Keratinocyte (primary cell): Measurements from ENCODE around the gene KCNT2. TPM values are rescaled to one million over a fixed set of nuclear protein-coding genes. Genes with fewer than 3 reads are reported as not detected.

Source experiments
- DNase-seq: peaks from one replicate; pipeline ENCODE4 v3.0.0-alpha.2; 2011; ENCODE audit warnings: low read depth, missing footprints, low spot score
- FAIRE-seq: peaks from 2 replicates; lab custom pipeline; 2011; peaks lifted over from hg19 to GRCh38; lab: Jason Lieb, UNC
- H2AFZ ChIP-seq: 2 replicates; pipeline ENCODE4 v1.6.0; 2012; ENCODE audit warnings: low read length, control low read depth, inconsistent platforms; ENCODE audit not compliant: control insufficient read depth
- H3K27ac ChIP-seq: 2 replicates; pipeline ENCODE4 v1.5.1; 2011; ENCODE audit warnings: low read length; ENCODE audit not compliant: control insufficient read depth, insufficient read depth
- H3K27me3 ChIP-seq: 3 replicates; pipeline ENCODE4 v1.6.0; 2011; ENCODE audit warnings: low read length; ENCODE audit not compliant: control insufficient read depth, insufficient read depth; ENCODE audit errors: extremely low read depth
- H3K36me3 ChIP-seq, 2 experiments: 2 replicates in 1 of 2; 3 replicates in 1 of 2; pipeline ENCODE4 v1.5.1; 2011; ENCODE audit warnings: low read length in 2 of 2, mild to moderate bottlenecking in 1 of 2; ENCODE audit not compliant: control insufficient read depth in 2 of 2, insufficient read depth in 2 of 2; ENCODE audit errors: extremely low read depth in 1 of 2
- H3K4me1 ChIP-seq: 3 replicates; pipeline ENCODE4 v1.5.1; 2011; ENCODE audit warnings: low read length; ENCODE audit not compliant: control insufficient read depth, insufficient read depth; ENCODE audit errors: extremely low read depth
- H3K4me2 ChIP-seq: 3 replicates; pipeline ENCODE4 v1.6.0; 2011; ENCODE audit warnings: low read depth, low read length; ENCODE audit not compliant: control insufficient read depth, insufficient read depth; ENCODE audit errors: extremely low read depth
- H3K4me3 ChIP-seq, 3 experiments: fragments of 200-600 bp in 1 of 3; sonication (generic) in 1 of 3; 2 replicates in 2 of 3; 3 replicates in 1 of 3; pipeline ENCODE4 v1.5.1; 2011 to 2016; ENCODE audit warnings: low read length in 3 of 3, mild to moderate bottlenecking in 3 of 3, control low read depth in 2 of 3, inconsistent platforms in 1 of 3, low read depth in 1 of 3, mixed read lengths in 1 of 3, mixed run types in 1 of 3, moderate library complexity in 1 of 3; ENCODE audit not compliant: control insufficient read depth in 2 of 3, insufficient read depth in 2 of 3; ENCODE audit errors: extremely low read depth in 1 of 3
- H3K79me2 ChIP-seq: 2 replicates; pipeline ENCODE4 v1.6.0; 2012; ENCODE audit warnings: low read length; ENCODE audit not compliant: control insufficient read depth, insufficient read depth
- H3K9ac ChIP-seq: 3 replicates; pipeline ENCODE4 v1.6.0; 2011; ENCODE audit warnings: low read length; ENCODE audit not compliant: control insufficient read depth, insufficient read depth; ENCODE audit errors: extremely low read depth
- H3K9me1 ChIP-seq: 3 replicates; pipeline ENCODE4 v1.6.0; 2011; ENCODE audit warnings: low read length; ENCODE audit not compliant: control insufficient read depth, insufficient read depth; ENCODE audit errors: extremely low read depth
- H3K9me3 ChIP-seq: 2 replicates; pipeline ENCODE4 v1.5.1; 2012; ENCODE audit warnings: low read depth, low read length; ENCODE audit not compliant: control insufficient read depth
- H4K20me1 ChIP-seq: 3 replicates; pipeline ENCODE4 v1.6.0; 2011; ENCODE audit warnings: low read length; ENCODE audit not compliant: control insufficient read depth, insufficient read depth; ENCODE audit errors: extremely low read depth
- EZH2 ChIP-seq: IDR thresholded peaks from one replicate; pipeline ENCODE4 v1.6.1; 2012; ENCODE audit warnings: inconsistent platforms, mild to moderate bottlenecking, low read length, moderate library complexity
- dilution Hi-C: fragments of 300-500 bp; cut with MboI; formaldehyde crosslinking; loops from one replicate; pipeline ENCODE4 v1.7.0; 2020; ENCODE audit warnings: low sequenced_read_pairs; ENCODE audit not compliant: extremely low pct_ligation_motif_present
- polyA plus RNA-seq, 5 experiments: library from polyadenylated mRNA; depleted of rRNA in 3 of 5; stranded (reverse) in 3 of 5; stranded (forward) in 1 of 5; unstranded in 1 of 5; fragments of >200 nt; gene quantifications; 1 replicate in 1 of 5; 2 replicates in 3 of 5; 3 replicates in 1 of 5; pipeline versions ENCODE4 v1.2.1 to v1.2.3, GENCODE V29; 2011 to 2012; ENCODE audit warnings: missing spikeins in 2 of 5, low read depth in 1 of 5, low replicate concordance in 1 of 5
- TF ChIP-seq, protein P1 (sequence below), 3 experiments: IDR thresholded peaks in 1 of 3; conservative IDR thresholded peaks in 1 of 3; optimal IDR thresholded peaks in 1 of 3; 2 replicates in 2 of 3; 3 replicates in 1 of 3; pipeline versions ENCODE3 to v1.5.1; 2011; ENCODE audit warnings: low read length in 3 of 3, mild to moderate bottlenecking in 3 of 3, moderate library complexity in 2 of 3, control low read depth in 1 of 3, inconsistent platforms in 1 of 3; ENCODE audit not compliant: insufficient read depth in 2 of 3; ENCODE audit errors: extremely low read depth in 1 of 3

Gene KCNT2
- polyA plus RNA-seq, 1 donor (not counting 4 experiments of a cell fraction or from before 2014, with no cell fraction given): not detected

DNA sequence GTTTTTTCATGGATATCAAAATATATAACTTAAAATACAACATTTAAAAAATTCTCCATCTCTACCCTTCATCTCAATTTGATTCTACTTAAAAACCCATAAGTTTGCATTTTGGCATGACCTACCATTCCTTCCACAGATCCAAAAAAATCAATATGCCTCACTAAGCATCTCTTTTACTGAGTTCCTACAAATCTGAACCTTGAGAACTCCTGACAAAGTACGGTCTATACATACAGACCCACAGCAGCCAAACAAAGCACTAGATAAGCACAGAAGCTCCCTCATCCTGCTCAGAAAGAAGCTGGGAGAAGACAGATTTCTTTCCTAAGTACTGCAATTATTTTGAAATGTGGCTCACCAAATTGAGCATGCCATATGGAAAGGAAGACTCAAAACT lies 167.5 kb downstream of the KCNT2 start:
- Histone ChIP-seq H3K9me3 (no peaks in the 10 kb centered on the region), H3K79me2 (no peaks in the 10 kb centered on the region), H3K27me3 (no peaks in the 10 kb centered on the region), H3K36me3 (no peaks in the 10 kb centered on the region), H3K4me3 (no peak overlapping the region), H3K4me1 (no peaks in the 10 kb centered on the region), H2AFZ (no peak overlapping the region), H3K4me2 (no peak overlapping the region), H4K20me1 (no peaks in the 10 kb centered on the region), H3K9me1 (no peaks in the 10 kb centered on the region), H3K9ac (no peak overlapping the region), H3K27ac (no peak overlapping the region)
- FAIRE-seq: no peak
- dilution Hi-C loops: no loop called here
- DNase-seq: no peak
- no peak for TF ChIP-seq EZH2
- TF ChIP-seq, protein P1, sequence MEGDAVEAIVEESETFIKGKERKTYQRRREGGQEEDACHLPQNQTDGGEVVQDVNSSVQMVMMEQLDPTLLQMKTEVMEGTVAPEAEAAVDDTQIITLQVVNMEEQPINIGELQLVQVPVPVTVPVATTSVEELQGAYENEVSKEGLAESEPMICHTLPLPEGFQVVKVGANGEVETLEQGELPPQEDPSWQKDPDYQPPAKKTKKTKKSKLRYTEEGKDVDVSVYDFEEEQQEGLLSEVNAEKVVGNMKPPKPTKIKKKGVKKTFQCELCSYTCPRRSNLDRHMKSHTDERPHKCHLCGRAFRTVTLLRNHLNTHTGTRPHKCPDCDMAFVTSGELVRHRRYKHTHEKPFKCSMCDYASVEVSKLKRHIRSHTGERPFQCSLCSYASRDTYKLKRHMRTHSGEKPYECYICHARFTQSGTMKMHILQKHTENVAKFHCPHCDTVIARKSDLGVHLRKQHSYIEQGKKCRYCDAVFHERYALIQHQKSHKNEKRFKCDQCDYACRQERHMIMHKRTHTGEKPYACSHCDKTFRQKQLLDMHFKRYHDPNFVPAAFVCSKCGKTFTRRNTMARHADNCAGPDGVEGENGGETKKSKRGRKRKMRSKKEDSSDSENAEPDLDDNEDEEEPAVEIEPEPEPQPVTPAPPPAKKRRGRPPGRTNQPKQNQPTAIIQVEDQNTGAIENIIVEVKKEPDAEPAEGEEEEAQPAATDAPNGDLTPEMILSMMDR (optimal IDR thresholded peaks at IDR 0.05 in 1 of 3, IDR thresholded peaks at IDR 0.05 in 1 of 3, conservative IDR thresholded peaks at IDR 0.05 in 1 of 3; ENCODE audit: extremely low read depth in 1 of 3, insufficient read depth in 2 of 3, low read length in 3 of 3): no peak

DNA sequence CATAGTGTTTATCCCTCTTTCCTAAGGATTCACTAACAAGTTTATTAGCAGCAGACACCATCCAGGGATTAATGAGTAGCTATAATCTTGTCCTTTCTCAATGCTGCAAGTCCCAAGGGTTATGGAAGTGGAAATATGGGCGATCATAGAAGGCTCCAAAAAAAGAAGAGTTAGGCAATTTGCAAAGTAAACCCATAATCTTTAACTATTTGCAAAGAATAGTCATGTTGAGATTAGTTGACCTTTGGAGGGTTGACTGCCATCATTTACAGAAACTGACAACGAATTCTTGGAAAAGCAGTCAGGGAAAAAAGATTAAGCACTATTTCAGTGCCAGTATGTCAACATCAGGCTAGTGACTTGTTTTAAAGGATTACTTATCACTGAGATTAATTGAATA lies 169.9 kb downstream of the KCNT2 start:
- no peaks in the 10 kb centered on the region for H3K4me1 ChIP-seq
- DNase-seq: no peak
- H2AFZ ChIP-seq: no peak overlapping the region
- H3K9me1 ChIP-seq: no peaks in the 10 kb centered on the region
- no peak overlapping the region for H3K4me3 ChIP-seq
- no peaks in the 10 kb centered on the region for H3K9me3 ChIP-seq
- no peak overlapping the region for H3K4me2 ChIP-seq
- dilution Hi-C loops: no loop called here
- no peak for TF ChIP-seq EZH2
- TF ChIP-seq, protein P1 (optimal IDR thresholded peaks at IDR 0.05 in 1 of 3, IDR thresholded peaks at IDR 0.05 in 1 of 3, conservative IDR thresholded peaks at IDR 0.05 in 1 of 3; ENCODE audit: extremely low read depth in 1 of 3, insufficient read depth in 2 of 3, low read length in 3 of 3): no peak
- H3K9ac ChIP-seq: no peak overlapping the region
- no peaks in the 10 kb centered on the region for H3K79me2 ChIP-seq
- no peaks in the 10 kb centered on the region for H3K36me3 ChIP-seq
- no peak for FAIRE-seq
- no peak overlapping the region for H3K27ac ChIP-seq
- no peaks in the 10 kb centered on the region for H3K27me3 ChIP-seq
- no peaks in the 10 kb centered on the region for H4K20me1 ChIP-seq
